PC-3 (cell line): ENCODE measurements around the gene AIPL1.

ENCODE experiments used
- CTCF ChIP-seq: fragments of 300-600 bp; sonication (generic); conservative IDR thresholded peaks from 2 replicates; pipeline ENCODE4 v1.5.1; 2017; ENCODE audit warnings: antibody characterized with exemption, low read depth, mild to moderate bottlenecking, low read length
- EZH2 ChIP-seq: fragments of 300-600 bp; sonication (generic); IDR thresholded peaks from one replicate; pipeline ENCODE4 v1.6.1; 2017; ENCODE audit warnings: antibody characterized with exemption, mild to moderate bottlenecking, low read length; ENCODE audit not compliant: unreplicated experiment
- EZH2phosphoT487 ChIP-seq: fragments of 300-600 bp; sonication (generic); IDR thresholded peaks from 2 replicates; pipeline ENCODE4 v1.6.1; 2018; ENCODE audit warnings: mild to moderate bottlenecking, antibody characterized with exemption, low read length, borderline replicate concordance

DNA sequence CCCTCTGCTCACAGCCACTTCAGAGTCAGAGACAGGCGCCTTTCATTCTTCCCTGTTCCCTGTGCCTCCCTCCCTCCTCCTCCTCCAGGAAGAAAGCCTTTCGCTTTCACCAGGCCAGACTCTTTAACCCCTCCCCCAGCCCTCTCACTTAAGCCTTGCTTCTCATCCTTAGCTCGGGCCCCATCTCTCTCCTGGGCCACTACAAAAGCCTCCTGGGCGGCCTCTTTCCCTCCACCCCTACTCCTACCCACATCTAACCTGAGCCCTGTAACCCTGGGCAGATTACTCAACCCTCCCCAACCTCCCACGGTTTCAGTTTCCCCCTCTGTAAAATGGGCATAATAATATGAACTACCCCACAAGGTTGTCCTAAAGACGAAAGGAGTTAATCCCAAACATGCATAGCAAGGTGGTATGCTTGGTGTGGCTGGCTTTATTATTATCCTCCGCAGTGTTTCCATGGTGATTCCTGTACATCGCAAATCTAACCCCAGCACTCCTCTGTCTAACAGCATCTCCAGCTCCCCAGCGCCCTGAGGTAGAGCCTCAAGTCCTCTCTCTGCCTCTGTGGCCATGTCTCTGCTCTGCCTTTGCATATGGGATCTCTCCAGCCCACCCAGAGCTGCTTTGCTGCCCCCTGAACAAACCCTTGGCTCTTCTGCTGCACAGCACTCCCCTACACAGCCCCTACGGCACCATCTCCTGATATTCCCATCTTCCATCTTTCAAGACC, 27.0 kb upstream of the AIPL1 start:
- TF ChIP-seq CTCF (no peak), EZH2 (no peak), EZH2phosphoT487 (no peak)
